Parathyroid adenoma (tissue), 2 donors: ENCODE measurements around the gene LRP1B.

Experiments used
- H2AFZ ChIP-seq: fragments of 300-600 bp; sonication (generic); one replicate; pipeline ENCODE4 v1.7.0; 2017; ENCODE audit warnings: antibody characterized with exemption, mild to moderate bottlenecking
- H3K27ac ChIP-seq: fragments of 300-600 bp; sonication (generic); one replicate; pipeline ENCODE4 v1.7.0; 2017
- H3K27me3 ChIP-seq: fragments of 300-600 bp; sonication (generic); one replicate; pipeline ENCODE4 v1.7.0; 2017; ENCODE audit warnings: low read length; ENCODE audit not compliant: control insufficient read depth, insufficient read depth
- H3K36me3 ChIP-seq: fragments of 300-600 bp; sonication (generic); one replicate; pipeline ENCODE4 v1.7.0; 2017; ENCODE audit warnings: low read length; ENCODE audit not compliant: control insufficient read depth, insufficient read depth
- H3K4me1 ChIP-seq: fragments of 300-600 bp; sonication (generic); one replicate; pipeline ENCODE4 v1.7.0; 2017; ENCODE audit warnings: control low read depth
- H3K4me2 ChIP-seq: fragments of 300-600 bp; sonication (generic); one replicate; pipeline ENCODE4 v1.7.0; 2017; ENCODE audit warnings: low read length
- H3K4me3 ChIP-seq: fragments of 300-600 bp; sonication (generic); one replicate; pipeline ENCODE4 v1.7.0; 2017; ENCODE audit warnings: low read depth, low read length
- H3K79me2 ChIP-seq: fragments of 300-600 bp; sonication (generic); one replicate; pipeline ENCODE4 v1.7.0; 2017; ENCODE audit warnings: control low read depth
- H3K9ac ChIP-seq: fragments of 300-600 bp; sonication (generic); one replicate; pipeline ENCODE4 v1.7.0; 2017; ENCODE audit warnings: mild to moderate bottlenecking
- H3K9me3 ChIP-seq: fragments of 300-600 bp; sonication (generic); one replicate; pipeline ENCODE4 v1.7.0; 2017; ENCODE audit warnings: low read length; ENCODE audit not compliant: control insufficient read depth
- TF ChIP-seq, protein P1 (sequence below): fragments of 300-600 bp; sonication (generic); IDR thresholded peaks from one replicate; pipeline ENCODE4 v1.7.0; 2017; ENCODE audit warnings: antibody characterized with exemption, mild to moderate bottlenecking
- donor health status: primary hyperparathyroidism.

The LRP1B gene

DNA sequence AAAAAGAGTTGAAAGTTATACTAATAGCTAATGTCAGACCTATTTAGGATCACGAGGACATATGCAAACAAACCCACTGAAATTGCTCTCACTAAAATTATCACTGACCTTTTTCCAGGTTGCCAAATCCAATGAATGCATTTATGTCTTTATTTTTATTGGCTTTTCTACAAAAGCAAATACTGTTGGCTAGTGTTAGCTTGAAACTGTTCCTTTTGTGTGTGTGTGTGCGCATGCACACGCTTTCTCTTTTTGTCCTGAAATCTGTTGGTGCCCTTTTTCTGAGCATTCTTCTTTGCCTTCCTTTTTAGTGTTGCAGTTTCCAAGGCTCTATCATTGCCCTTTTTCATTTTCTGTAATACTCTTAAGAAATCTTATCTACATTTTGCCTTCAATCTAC lies 1269.2 kb downstream of the LRP1B start:
- no peaks in the 10 kb centered on the region for H3K9me3 ChIP-seq
- H3K27ac ChIP-seq = no peak overlapping the region
- no peak overlapping the region for H2AFZ ChIP-seq
- TF ChIP-seq, protein P1, sequence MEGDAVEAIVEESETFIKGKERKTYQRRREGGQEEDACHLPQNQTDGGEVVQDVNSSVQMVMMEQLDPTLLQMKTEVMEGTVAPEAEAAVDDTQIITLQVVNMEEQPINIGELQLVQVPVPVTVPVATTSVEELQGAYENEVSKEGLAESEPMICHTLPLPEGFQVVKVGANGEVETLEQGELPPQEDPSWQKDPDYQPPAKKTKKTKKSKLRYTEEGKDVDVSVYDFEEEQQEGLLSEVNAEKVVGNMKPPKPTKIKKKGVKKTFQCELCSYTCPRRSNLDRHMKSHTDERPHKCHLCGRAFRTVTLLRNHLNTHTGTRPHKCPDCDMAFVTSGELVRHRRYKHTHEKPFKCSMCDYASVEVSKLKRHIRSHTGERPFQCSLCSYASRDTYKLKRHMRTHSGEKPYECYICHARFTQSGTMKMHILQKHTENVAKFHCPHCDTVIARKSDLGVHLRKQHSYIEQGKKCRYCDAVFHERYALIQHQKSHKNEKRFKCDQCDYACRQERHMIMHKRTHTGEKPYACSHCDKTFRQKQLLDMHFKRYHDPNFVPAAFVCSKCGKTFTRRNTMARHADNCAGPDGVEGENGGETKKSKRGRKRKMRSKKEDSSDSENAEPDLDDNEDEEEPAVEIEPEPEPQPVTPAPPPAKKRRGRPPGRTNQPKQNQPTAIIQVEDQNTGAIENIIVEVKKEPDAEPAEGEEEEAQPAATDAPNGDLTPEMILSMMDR = no peak
- H3K4me3 ChIP-seq = no peak overlapping the region
- H3K4me2 ChIP-seq = no peak overlapping the region
- H3K4me1 ChIP-seq = no peaks in the 10 kb centered on the region
- H3K9ac ChIP-seq = no peak overlapping the region
- no peaks in the 10 kb centered on the region for H3K79me2 ChIP-seq
- no peaks in the 10 kb centered on the region for H3K36me3 ChIP-seq
- no peaks in the 10 kb centered on the region for H3K27me3 ChIP-seq

DNA sequence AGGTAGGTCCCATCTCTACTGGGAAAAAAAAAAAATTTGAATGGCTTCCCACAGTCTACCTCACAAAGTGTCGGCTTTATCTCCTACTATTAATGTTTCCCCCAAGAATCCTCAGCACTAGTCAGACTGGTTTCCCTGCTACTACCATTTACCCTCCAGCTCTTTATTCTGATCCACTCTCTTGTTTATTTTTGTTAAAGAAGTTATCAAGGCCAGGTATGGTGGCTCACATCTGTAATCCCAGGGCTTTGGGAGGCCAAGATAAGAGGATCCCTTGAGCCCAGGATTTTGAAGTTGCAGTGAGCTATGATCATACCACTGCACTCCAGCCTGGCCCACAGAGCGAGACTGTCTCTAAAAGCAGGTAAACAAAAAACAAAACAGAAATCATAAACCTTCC lies 1275.3 kb downstream of the LRP1B start:
- H3K36me3 ChIP-seq = no peaks in the 10 kb centered on the region
- H3K27ac ChIP-seq = no peak overlapping the region
- no peak overlapping the region for H3K9ac ChIP-seq
- TF ChIP-seq, protein P1 = no peak
- no peaks in the 10 kb centered on the region for H3K27me3 ChIP-seq
- H3K4me3 ChIP-seq = no peak overlapping the region
- no peaks in the 10 kb centered on the region for H3K79me2 ChIP-seq
- H3K4me1 ChIP-seq = no peaks in the 10 kb centered on the region
- H3K9me3 ChIP-seq = no peaks in the 10 kb centered on the region
- H2AFZ ChIP-seq = no peak overlapping the region
- H3K4me2 ChIP-seq = no peak overlapping the region

DNA sequence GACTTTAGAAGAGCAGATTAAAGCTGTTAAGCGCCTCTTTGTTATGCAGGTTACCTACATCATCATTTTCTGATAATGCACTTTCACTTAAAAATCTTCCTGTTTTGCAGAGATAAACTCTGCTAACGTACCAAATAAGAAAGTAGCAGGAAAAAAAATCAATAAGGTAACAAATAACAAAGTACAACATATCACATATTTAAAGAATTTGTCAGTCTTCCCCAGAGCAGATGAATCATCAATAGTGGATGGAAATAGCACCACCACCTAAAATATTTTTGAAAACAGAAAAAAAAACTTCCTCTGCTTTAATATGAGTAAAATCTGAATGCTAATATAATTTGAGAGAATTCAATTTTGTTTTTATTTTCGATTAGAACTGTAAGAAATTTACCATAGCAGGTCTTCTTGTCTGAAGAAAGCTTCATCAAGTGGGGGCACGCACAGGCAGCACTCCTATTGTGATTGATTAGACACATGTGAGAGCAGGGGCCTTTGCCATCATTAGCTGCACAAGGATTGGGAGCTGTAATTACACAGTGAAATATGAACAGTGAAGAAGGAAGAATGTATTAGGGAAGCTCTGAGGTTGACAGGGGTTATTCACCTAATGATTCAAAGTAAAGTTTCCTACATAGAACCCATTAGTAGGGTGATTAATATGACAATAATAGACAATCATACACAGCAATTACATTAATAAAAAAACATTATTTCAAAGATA lies 1279.4 kb downstream of the LRP1B start:
- Histone ChIP-seq H3K27me3 (no peaks in the 10 kb centered on the region), H3K9ac (no peak overlapping the region), H3K36me3 (no peaks in the 10 kb centered on the region), H3K4me1 (no peaks in the 10 kb centered on the region), H3K79me2 (no peaks in the 10 kb centered on the region), H3K9me3 (no peaks in the 10 kb centered on the region), H3K4me3 (no peak overlapping the region), H2AFZ (no peak overlapping the region), H3K27ac (no peak overlapping the region), H3K4me2 (no peak overlapping the region)
- TF ChIP-seq, protein P1 = no peak

DNA sequence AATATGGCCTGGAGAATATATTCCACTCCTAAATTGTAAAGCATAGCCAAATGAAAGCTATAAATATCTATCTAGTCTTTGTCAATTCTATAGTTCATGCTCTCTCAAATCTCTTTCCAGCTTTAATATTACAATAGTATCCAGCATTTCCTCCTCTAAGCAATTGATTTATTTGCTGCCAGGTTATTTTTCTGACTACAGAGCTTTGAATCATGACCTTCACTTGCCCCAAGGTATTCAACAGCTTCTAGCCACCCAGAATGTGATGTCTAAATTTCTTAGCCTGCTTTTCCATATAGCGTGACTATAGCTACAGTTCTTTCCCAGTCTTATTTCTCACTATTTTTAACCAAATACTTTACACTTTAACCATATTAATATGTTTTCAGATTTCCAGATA lies 1287.6 kb downstream of the LRP1B start:
- H3K4me1 ChIP-seq = no peaks in the 10 kb centered on the region
- TF ChIP-seq, protein P1 = no peak

DNA sequence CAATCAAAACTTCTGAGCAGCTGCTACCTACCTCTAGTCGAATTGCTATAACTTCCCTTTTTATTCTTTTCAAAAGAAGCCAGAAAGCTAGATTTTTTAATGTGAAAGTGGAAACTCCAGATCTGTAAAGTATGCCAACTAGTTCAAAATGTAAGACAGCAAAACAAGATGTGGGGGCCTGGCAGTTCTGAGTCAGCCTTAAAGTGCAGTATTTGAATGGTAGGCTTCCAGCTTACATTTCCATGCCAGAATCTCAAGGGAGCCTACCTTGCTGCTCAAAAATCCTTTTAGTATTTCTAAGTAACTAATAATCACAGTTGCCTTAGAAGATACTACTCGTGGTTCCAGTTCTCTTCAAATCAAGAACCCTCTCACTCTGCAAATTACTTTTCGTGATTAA lies 1288.7 kb downstream of the LRP1B start:
- no peak overlapping the region for H3K4me3 ChIP-seq
- H3K27ac ChIP-seq = no peak overlapping the region
- H2AFZ ChIP-seq = no peak overlapping the region
- no peak overlapping the region for H3K9ac ChIP-seq
- no peaks in the 10 kb centered on the region for H3K36me3 ChIP-seq
- no peaks in the 10 kb centered on the region for H3K4me1 ChIP-seq
- no peaks in the 10 kb centered on the region for H3K9me3 ChIP-seq
- no peaks in the 10 kb centered on the region for H3K27me3 ChIP-seq
- H3K79me2 ChIP-seq = no peaks in the 10 kb centered on the region
- H3K4me2 ChIP-seq = no peak overlapping the region
- TF ChIP-seq, protein P1 = no peak

More for the DNA sequence above, 1287.6 kb downstream of the LRP1B start:
- Histone ChIP-seq H3K9me3 (no peaks in the 10 kb centered on the region), H3K27me3 (no peaks in the 10 kb centered on the region), H3K79me2 (no peaks in the 10 kb centered on the region), H3K9ac (no peak overlapping the region), H3K27ac (no peak overlapping the region), H3K4me2 (no peak overlapping the region), H3K36me3 (no peaks in the 10 kb centered on the region), H2AFZ (no peak overlapping the region), H3K4me3 (no peak overlapping the region)
